ENCODE results near the gene ZDHHC18. TPM values are rescaled to one million over a fixed set of nuclear protein-coding genes. Genes with fewer than 3 reads are reported as not detected.

The ZDHHC18 gene
- total RNA-seq, 6 donors from 2014 or later: 18.9 to 35.9 (median 24.9) TPM

DNA sequence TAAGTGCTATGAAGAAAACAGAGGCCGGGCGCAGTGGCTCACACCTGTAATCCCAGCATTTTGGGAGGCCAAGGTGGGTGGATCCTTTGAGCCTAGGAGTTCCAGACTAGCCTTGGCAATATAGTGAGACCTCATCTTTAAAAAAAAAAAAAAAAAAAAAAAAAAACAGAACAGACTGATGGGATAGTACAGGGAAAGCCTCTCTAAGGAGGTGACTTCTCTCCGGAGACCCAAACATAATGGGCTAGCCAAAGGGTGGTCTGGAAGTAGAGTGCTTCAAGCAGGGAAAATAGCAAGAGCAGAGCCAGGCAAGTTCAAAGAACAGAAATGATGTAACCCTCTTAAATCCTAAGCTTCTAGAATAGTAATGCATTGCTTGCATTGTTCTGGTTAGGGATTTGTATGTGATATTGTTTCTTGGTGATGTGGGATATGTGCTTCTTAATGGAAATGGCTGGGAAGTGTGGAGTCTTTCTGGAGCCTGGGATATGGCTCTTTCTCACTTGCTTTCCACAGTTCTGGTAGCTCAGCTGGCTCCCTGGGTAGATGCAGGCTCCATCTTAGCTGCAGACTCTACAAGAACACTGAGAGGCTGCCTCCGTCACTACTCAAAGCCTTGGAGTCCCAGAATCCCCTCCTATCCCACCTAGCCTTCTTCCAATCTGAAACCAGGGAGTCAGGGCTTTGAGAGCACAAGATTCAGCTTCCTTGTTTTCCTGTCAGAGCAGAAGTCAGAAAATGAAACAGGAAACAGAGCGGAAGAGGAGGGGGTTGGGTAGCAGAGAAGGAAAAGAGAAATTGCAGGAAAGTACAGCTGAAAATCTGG lies 40.7 kb upstream of the ZDHHC18 start:
- no peaks in the 10 kb centered on the region for H3K27me3 ChIP-seq
- H3K36me3 ChIP-seq: peaks cover 0 to 15% (median 3%) of the 10 kb centered on the region in 4 donors
- H3K4me1 ChIP-seq: peaks cover 52 to 67% (median 58%) of the 10 kb centered on the region in 4 donors
- ATAC-seq (ENCODE audit: low FRiP score in 2 of 2): no peak
- no peaks in the 10 kb centered on the region for H3K9me3 ChIP-seq
- no peak for TF ChIP-seq EP300 (IDR thresholded peaks at IDR 0.05)
- peak in 1 of 2 donors; percentile 6 for TF ChIP-seq POLR2AphosphoS5 (IDR thresholded peaks at IDR 0.05)
- peak overlapping the region in 1 of 4 donors; percentile 13 for H3K4me3 ChIP-seq
- WGBS, 2 donors: 52 to 62% methylated on average over 5 of the region's 5 CpGs
- peak in 1 of 2 donors; percentile 34 for DNase-seq
- H3K27ac ChIP-seq: peak overlapping the region; percentile 96 to 100 (median 100)

DNA sequence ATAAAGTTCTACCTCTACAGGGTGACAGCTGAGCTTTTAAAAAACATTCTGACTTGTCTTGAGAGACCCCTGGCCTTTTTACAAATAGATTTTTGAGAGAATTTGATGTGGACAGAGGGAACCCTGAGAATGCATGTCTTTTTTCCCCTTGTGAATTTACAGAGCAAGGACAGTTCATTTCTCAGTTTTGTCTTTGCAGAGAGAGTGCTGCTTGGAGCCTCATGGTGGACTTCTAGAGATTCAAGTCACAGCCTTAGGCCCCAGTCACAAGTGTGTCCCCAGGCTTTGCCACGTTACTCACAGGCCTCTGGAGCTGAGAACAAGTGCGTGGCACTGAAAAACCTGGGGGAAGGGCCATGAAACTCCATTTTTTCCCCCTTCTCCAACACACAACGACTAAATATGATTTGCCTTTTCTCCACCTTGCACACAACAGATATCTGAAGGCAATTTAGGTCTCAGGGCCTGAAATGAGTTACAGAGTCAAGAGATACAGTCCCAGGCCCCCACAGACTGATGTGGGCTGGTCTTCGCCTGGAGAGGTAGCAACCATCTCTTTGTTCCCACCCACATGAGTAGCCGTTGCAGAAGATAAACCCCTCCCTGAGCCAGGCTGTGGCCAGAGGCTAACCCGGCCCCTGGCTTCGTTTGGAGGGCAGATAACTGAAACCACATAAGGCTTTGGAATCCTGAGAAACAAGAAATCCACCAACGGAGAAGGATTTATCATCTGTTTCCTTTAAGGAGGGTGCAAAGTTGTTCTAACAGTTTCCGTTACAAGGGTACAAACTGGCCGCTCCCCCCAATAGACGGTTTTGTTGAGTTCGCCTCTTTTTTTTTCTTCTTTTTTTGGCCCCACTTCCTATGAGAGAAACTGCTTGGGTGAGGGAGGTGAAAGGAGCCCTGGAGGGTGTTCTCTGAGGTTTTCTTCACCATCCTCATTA lies 39.8 kb upstream of the ZDHHC18 start:
- H3K27ac ChIP-seq: peak overlapping the region; percentile 96 to 100 (median 100)
- 7 to 8% methylated on average over 12 of the region's 12 CpGs for WGBS, 2 donors
- H3K4me3 ChIP-seq: peak overlapping the region in 3 of 4 donors; percentile 55 to 79 (median 69)
- DNase-seq: peak in 1 of 2 donors; percentile 70
- peak in 1 of 2 donors; percentile 55 for TF ChIP-seq POLR2AphosphoS5 (IDR thresholded peaks at IDR 0.05)
- TF ChIP-seq POLR2A (IDR thresholded peaks at IDR 0.05): peak in 1 of 4 donors; percentile 37
- no peak for TF ChIP-seq EP300 (IDR thresholded peaks at IDR 0.05)
- TF ChIP-seq, protein P1, sequence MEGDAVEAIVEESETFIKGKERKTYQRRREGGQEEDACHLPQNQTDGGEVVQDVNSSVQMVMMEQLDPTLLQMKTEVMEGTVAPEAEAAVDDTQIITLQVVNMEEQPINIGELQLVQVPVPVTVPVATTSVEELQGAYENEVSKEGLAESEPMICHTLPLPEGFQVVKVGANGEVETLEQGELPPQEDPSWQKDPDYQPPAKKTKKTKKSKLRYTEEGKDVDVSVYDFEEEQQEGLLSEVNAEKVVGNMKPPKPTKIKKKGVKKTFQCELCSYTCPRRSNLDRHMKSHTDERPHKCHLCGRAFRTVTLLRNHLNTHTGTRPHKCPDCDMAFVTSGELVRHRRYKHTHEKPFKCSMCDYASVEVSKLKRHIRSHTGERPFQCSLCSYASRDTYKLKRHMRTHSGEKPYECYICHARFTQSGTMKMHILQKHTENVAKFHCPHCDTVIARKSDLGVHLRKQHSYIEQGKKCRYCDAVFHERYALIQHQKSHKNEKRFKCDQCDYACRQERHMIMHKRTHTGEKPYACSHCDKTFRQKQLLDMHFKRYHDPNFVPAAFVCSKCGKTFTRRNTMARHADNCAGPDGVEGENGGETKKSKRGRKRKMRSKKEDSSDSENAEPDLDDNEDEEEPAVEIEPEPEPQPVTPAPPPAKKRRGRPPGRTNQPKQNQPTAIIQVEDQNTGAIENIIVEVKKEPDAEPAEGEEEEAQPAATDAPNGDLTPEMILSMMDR (IDR thresholded peaks at IDR 0.05): no peak
- ATAC-seq (ENCODE audit: low FRiP score in 2 of 2): peak; percentile 71 to 72
- H3K4me1 ChIP-seq: peaks cover 52 to 67% (median 58%) of the 10 kb centered on the region in 4 donors
- peaks cover 0 to 7% (median 0%) of the 10 kb centered on the region in 4 donors for H3K36me3 ChIP-seq
- no peaks in the 10 kb centered on the region for H3K9me3 ChIP-seq
- no peaks in the 10 kb centered on the region for H3K27me3 ChIP-seq

DNA sequence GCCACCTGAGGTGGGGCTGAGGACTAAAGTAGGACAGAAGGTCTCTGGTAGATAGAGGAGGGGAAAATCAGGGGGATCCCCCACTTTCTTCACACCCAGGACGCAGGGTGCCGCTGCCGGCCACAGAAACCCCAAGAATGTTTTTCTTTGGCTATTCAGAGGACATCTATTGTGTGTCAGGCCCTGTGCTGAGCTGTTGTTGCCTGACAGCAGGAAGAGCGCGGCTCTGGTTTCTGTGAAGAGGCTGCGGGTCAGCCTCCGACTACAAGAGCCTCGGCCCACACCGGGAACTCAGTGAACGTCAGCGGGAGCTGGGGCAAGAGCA lies 39.1 kb upstream of the ZDHHC18 start:
- 0 to 1% methylated on average over 5 to 11 of the region's 11 CpGs for WGBS, 2 donors
- peak overlapping the region; percentile 55 to 79 (median 68) for H3K4me3 ChIP-seq
- peaks cover 51 to 62% (median 56%) of the 10 kb centered on the region in 4 donors for H3K4me1 ChIP-seq
- ATAC-seq (ENCODE audit: low FRiP score in 2 of 2): peak; percentile 19 to 40
- peaks cover 0 to 6% (median 0%) of the 10 kb centered on the region in 4 donors for H3K36me3 ChIP-seq
- no peaks in the 10 kb centered on the region for H3K27me3 ChIP-seq
- no peaks in the 10 kb centered on the region for H3K9me3 ChIP-seq
- peak in 1 of 2 donors; percentile 50 for DNase-seq
- TF ChIP-seq EP300 (IDR thresholded peaks at IDR 0.05): no peak
- TF ChIP-seq, protein P1 (IDR thresholded peaks at IDR 0.05): no peak
- H3K27ac ChIP-seq: peak overlapping the region; percentile 96 to 100 (median 100)

DNA sequence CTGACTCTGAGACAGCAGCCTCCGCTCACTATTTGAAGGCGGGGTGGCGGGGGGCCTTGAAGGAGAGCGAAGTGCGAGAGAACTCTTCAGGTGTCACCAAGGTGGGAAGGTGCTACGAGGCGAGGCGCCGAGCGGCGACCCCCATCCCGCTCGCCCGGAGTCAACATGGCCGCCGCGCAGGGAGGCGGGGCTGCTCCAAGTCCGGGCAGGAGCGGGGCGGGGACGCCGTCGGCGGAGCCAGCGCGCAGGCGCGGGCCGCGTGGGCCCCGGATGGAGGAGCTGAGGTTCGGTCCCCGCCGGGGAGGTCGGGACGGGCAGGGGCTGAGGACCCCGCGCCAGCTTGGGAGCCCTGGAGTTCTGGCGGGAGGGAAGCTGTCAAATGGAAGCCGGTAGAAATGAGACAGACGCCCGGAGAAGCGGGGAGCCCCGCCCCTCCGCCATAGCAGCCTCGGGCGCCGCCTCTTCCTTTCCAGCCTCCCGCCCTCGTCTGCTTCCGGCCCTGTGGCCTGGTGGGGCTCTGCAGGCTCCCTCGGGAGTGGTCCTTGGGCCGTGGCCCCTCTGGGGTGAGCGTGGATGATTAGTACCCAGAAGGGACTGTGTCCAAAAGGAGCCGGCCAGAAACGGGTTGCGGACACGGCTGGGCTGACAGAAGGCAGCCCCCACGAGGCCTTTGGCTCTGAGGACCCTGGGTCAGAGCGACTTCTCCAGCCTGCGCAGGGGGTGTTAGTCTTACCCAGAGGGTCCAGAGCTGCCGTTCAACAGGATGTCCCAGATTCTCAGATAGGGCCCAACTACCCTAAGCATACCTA lies 38.6 kb upstream of the ZDHHC18 start, which contains the start of gene PIGV:
TSS of gene PIGV (plus strand) at position 245 of the 809 bp plus-strand sequence. CDS start 2,866 bp downstream, outside the sequence.
- no peaks in the 10 kb centered on the region for H3K9me3 ChIP-seq
- no peaks in the 10 kb centered on the region for H3K27me3 ChIP-seq
- peaks cover 0 to 5% (median 0%) of the 10 kb centered on the region in 4 donors for H3K36me3 ChIP-seq
- H3K27ac ChIP-seq: peak within 1 kb of the TSS; percentile 96 to 100 (median 100)
- ATAC-seq (ENCODE audit: low FRiP score in 2 of 2) (peak; percentile 92 to 94), DNase-seq (peak; percentile 88 to 99)
- peaks cover 47 to 57% (median 52%) of the 10 kb centered on the region in 4 donors for H3K4me1 ChIP-seq
- peak; percentile 76 to 90 for TF ChIP-seq POLR2AphosphoS5 (IDR thresholded peaks at IDR 0.05)
- TF ChIP-seq EP300 (IDR thresholded peaks at IDR 0.05): peak in 1 of 4 donors; percentile 4
- TF ChIP-seq POLR2A (IDR thresholded peaks at IDR 0.05): peak in 3 of 4 donors; percentile 53 to 88 (median 59)
- TF ChIP-seq, protein P1 (IDR thresholded peaks at IDR 0.05): peak in 5 of 6 experiments; percentile 23 to 63 (median 54)
- H3K4me3 ChIP-seq: peak within 1 kb of the TSS; percentile 55 to 79 (median 68)
- 0 to 1% methylated on average over 8 to 39 of the region's 63 CpGs for WGBS, 2 donors
